GM12873 (cell line): ENCODE data around the gene AFAP1L1.

Source experiments
- TF ChIP-seq, protein P1 (sequence below): IDR thresholded peaks from 2 replicates; pipeline ENCODE4 v1.5.1; 2012; ENCODE audit warnings: low read depth, mild to moderate bottlenecking, moderate library complexity, low read length, control low read depth; ENCODE audit not compliant: insufficient read depth; ENCODE audit errors: missing control alignments

The AFAP1L1 gene

GRCh38 chr5:149345147-149345891 lies 73.7 kb downstream of the AFAP1L1 start, which contains the start of gene GRPEL2:
Gene GRPEL2 (plus strand): TSS chr5:149345499. CDS start chr5:149345540, 41 bp downstream.
- TF ChIP-seq, protein P1, sequence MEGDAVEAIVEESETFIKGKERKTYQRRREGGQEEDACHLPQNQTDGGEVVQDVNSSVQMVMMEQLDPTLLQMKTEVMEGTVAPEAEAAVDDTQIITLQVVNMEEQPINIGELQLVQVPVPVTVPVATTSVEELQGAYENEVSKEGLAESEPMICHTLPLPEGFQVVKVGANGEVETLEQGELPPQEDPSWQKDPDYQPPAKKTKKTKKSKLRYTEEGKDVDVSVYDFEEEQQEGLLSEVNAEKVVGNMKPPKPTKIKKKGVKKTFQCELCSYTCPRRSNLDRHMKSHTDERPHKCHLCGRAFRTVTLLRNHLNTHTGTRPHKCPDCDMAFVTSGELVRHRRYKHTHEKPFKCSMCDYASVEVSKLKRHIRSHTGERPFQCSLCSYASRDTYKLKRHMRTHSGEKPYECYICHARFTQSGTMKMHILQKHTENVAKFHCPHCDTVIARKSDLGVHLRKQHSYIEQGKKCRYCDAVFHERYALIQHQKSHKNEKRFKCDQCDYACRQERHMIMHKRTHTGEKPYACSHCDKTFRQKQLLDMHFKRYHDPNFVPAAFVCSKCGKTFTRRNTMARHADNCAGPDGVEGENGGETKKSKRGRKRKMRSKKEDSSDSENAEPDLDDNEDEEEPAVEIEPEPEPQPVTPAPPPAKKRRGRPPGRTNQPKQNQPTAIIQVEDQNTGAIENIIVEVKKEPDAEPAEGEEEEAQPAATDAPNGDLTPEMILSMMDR: no peak

GRCh38 chr5:149345892-149346222 lies 74.2 kb downstream of the AFAP1L1 start:
- TF ChIP-seq, protein P1: no peak

- TF ChIP-seq, protein P1: no peak
Measured at GRCh38 chr5:149348518-149348917, 76.9 kb downstream of the AFAP1L1 start.

GRCh38 chr5:149349382-149349781 lies 77.7 kb downstream of the AFAP1L1 start:
- TF ChIP-seq, protein P1: no peak

DNA sequence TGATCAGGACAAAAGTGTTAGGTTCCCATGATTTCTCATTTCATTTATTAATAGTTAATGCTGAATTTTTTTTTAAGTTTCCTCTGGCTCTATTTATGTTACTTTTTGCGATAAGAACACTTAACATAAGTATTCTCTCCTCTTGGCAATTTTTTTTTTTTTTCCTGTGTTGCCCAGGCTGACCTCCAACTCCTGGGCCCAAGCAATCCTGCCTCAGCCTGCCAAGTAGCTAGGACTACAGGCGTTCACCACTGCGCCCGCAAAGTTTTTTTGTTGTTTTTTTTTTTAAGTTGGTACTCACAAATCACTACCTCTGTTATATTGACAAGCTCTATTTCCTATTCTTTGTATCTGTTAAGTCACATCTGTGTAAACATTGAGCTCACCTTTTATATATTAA lies 80.5 kb downstream of the AFAP1L1 start:
- TF ChIP-seq, protein P1: no peak

DNA sequence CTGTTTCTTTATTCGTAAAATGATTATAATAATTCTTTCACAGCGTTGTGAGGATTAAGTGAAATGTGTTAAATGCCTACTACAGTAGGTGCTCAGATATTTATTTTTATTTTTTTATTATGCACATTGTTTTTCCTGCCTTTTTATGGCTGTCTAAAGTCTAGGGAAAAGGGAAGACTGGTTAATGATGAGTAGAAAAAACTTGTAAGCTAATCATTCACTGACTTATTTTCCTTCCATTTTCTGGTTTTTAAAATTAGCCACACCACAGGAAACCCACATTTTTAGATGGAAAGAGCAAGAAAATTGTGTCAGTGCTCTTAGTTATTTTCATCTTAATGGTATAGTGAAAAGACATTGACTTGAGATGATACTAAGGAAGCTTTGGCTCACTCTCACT lies 82.3 kb downstream of the AFAP1L1 start:
- TF ChIP-seq, protein P1: no peak

GRCh38 chr5:149355688-149356087 lies 84.0 kb downstream of the AFAP1L1 start:
- TF ChIP-seq, protein P1: no peak
